LNCAP (cell line): Measurements from ENCODE around the gene KLHL36.

Source experiments
- TF ChIP-seq, protein P1 (sequence below): fragments of 450-650 bp; IDR thresholded peaks from 2 replicates; pipeline ENCODE4 v1.5.1; 2017; ENCODE audit warnings: mild to moderate bottlenecking

Gene KLHL36

DNA sequence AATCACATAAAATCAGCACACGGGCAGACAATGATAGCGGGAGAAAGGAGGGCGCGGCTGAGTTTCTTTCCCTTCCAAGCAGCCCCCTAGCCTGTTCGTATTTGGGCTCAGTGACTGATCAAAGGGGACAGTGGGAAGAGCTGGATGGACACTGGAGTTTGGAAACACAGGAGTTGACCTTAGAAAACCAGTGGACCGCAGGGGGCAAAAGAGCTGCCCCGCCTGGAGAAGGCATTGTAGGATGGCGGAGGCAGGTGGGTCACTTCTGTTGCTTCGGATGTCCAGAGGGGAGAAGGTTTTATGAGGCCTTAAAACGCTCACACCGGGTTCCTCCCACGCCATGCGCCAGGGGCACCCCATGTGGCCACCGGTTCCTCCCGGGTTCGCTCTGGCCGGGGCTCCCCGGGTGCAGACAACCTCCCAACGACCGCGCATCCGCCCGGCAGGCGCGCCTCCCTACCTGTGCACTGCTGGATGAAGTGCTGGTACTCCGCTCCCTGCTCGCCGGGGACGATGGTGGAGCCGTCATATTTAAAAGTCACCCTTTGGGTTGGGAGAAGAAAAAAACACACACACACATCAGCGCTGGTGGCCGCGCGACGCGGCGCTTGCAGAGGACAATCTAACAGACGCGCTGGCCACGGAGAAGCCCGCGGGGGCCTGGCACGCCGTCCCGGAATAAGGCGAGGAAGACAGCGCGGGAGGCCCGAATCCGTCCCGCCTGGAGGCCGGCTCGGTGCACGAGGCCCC, 31.1 kb upstream of the KLHL36 start:
- TF ChIP-seq, protein P1, sequence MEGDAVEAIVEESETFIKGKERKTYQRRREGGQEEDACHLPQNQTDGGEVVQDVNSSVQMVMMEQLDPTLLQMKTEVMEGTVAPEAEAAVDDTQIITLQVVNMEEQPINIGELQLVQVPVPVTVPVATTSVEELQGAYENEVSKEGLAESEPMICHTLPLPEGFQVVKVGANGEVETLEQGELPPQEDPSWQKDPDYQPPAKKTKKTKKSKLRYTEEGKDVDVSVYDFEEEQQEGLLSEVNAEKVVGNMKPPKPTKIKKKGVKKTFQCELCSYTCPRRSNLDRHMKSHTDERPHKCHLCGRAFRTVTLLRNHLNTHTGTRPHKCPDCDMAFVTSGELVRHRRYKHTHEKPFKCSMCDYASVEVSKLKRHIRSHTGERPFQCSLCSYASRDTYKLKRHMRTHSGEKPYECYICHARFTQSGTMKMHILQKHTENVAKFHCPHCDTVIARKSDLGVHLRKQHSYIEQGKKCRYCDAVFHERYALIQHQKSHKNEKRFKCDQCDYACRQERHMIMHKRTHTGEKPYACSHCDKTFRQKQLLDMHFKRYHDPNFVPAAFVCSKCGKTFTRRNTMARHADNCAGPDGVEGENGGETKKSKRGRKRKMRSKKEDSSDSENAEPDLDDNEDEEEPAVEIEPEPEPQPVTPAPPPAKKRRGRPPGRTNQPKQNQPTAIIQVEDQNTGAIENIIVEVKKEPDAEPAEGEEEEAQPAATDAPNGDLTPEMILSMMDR: no peak

DNA sequence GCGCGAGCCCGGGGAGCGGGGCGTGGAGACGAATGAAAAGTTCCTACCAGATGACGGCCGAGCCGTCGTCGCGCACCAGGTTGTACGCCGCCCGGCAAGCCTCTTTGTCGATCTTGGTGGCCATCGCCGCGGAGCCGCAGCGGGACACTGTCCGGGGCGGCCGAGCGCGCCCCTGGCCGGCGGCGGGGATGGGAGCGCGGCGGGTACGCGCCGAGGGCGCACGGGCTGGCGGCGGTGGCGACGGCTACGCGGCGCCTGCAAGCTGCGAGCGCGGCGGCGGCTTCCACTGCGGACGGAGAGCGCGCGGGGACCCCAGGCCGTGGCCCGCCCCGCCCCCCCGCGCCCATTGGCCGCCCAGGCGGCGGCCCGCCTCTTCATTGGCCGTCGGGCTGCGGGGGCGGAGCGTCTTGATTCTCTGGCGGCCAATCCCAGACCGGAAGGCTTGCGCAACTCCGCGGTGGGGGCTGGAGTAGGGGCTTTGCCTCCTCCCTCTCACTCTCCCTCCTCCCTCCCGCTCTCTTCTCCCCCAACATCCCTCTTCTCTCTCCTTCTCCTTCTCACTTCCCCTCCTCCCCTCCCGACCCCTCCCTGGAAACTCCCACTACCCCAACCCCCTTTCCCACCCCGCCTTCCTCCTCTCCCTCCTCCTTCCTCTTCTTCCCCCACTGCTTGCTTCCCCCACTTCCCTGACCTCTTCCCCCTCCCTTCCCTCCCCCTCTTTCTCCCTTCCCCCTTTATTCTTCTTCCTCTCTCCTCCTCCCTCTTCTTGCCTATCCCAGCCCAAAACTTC, 30.3 kb upstream of the KLHL36 start, which contains the start of gene COTL1:
Gene COTL1, minus strand, starts transcription at position 288 of the 790 bp plus-strand sequence. Its CDS starts 164 bp downstream, at position 124.
- TF ChIP-seq, protein P1: no peak

DNA sequence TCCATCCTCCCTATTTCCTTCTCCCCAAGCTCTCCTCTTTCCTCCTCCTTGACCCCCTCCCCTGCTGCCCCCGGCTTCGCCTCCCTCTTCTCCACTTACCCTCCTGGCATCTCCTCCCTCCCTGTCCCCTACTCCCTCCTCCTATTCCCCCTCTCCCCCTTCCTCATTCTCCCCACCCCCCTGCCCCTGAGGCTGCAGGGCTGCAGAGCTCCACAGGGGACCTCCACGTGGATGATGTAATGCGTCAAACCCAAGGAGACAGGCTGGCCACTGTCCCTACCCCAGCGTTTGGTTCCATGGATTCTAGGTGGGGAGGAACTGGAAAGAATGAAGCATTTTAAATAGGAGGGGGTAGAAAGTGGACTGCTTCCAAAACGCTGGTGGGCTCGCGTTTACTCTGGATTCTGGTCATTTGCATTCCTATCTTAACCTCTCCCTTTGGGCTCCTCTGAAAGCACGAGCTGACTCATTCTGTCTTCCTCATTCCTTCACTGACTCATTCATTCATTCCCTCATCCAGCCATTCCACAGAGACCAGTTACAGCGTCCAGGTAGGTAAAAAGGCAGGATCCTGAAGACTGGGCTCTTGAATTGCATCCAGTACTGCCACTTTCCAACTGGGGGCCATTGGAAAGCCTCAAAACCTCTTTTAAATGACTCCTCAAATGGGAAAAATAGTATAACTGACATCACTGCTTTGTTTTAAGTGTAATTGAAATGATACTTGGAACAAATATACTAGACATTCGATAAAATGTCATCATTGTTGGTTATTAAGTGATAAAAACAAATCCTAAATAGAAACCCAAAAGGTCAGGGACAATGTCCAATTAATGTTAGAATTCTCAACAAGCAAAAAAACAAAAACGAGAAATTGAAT, 29.5 kb upstream of the KLHL36 start:
- TF ChIP-seq, protein P1: no peak

DNA sequence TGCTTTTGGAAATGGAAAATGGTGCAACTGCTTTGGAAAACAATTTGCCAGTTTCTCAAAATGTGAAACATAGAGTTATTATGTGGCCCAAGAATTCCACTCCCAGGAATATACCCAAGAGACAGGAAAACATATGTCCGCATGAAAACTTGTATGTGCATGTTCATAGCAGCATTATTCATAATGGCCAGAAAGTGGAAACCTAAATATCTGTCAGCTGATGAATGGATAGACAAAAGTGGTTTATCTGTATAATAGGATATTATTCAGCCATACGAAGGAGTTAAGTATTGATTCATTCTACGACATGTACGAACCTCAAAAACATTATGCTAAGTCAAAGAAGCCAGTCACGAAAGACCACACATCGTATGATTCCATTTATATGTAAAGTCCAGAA, 22.8 kb upstream of the KLHL36 start:
- TF ChIP-seq, protein P1: no peak

DNA sequence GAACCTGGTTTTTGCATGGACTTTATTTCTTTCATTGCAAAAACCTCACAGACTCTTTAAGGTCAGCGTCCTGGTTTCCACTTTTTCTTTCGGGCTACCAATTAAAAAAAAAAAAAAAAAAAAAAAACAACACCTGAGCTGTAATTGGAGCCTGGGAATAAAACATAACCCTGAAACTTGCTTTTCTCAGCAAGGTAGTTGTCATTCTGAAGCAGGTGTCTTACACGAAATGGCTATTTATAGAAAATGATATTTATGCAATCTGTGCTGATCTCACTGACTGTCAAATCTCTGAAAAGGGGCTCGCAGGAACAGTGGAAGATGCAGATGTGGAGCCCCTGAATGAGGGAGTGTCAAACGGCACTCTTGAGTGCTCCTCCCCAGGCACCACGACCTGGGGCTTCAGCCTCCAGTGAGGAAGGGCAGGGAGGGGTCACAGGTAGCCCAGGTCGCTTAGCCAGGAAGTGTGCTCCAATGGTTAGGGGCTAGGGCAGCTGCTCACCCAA, 20.0 kb upstream of the KLHL36 start:
- TF ChIP-seq, protein P1: no peak

DNA sequence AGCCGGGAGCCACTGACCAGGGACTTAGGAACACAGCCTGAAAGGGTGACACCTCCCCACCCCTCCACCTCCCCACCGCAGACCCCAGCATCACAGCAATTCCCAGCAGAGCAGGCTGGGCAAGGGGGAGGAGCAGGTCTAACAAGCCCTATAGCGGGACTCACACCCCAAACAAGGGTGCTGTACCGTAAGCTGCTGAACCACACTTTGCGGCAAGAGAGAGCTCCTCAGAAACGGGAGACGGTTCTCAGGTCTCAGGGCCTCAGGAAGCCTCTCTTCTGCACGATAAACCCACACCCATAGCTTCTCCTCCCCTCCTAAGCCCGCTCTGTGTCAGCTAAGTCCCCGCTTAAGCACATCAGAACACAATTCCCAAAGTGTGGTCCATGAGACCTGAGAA, 18.7 kb upstream of the KLHL36 start:
- TF ChIP-seq, protein P1: no peak

DNA sequence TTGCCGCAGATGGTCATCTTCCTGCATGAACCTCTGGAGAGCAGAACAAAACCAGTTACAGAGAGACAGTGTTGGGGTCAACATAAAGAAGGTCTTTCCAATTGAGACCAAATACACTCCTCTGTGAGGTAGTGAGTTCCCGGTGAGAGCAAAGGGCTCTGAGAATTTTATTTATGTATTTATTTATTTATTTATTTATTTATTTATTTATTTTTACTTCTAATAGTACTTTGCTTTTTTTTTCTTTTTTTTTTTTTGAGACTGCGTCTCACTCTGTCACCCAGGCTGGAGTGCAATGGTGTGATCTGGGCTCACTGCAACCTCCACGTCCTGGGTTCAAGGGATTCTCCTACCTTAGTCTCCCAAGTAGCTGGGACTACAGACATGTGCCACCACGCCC, 18.3 kb upstream of the KLHL36 start:
- TF ChIP-seq, protein P1: no peak
